OCI-LY7 (cell line): Measurements from ENCODE around the gene HTT. TPM values are rescaled to one million over a fixed set of nuclear protein-coding genes. Genes with fewer than 3 reads are reported as not detected.

ENCODE experiments used
- BruUV-seq: library from RNA; stranded (reverse); fragments of 400-500 nt; replicated peaks from 2 replicates; lab custom pipeline; 2021; lab: Mats Ljungman, UMichigan
- CTCF ChIA-PET: fragments of 300-600 bp; sonication (Branson Sonifier 250); formaldehyde crosslinking; loops from one replicate; lab custom pipeline; 2022; ENCODE audit warnings: antibody characterized with exemption; ENCODE audit not compliant: unreplicated experiment; lab: Charles Lee
- POLR2A ChIA-PET: fragments of 300-600 bp; sonication (Branson Sonifier 250); formaldehyde crosslinking; loops from one replicate; lab custom pipeline; 2022; ENCODE audit warnings: antibody characterized with exemption; lab: Charles Lee
- DNase-seq: peaks from one replicate; pipeline ENCODE4 v3.0.0-alpha.2; 2015; ENCODE audit warnings: low spot score
- H2AFZ ChIP-seq: fragments of 200-600 bp; sonication (generic), shearing (Covaris generic); 2 replicates; pipeline ENCODE4 v1.6.1; 2014; ENCODE audit warnings: mild to moderate bottlenecking, antibody characterized with exemption, low read length, moderate library complexity
- H3K27ac ChIP-seq: fragments of 200-600 bp; sonication (generic); 2 replicates; pipeline ENCODE4 v1.5.1; 2014; ENCODE audit warnings: mixed run types, low read depth, mild to moderate bottlenecking, moderate library complexity, low read length, inconsistent platforms; ENCODE audit not compliant: poor library complexity, severe bottlenecking
- H3K36me3 ChIP-seq: fragments of 200-600 bp; sonication (generic); 2 replicates; pipeline ENCODE4 v1.6.1; 2014; ENCODE audit warnings: mild to moderate bottlenecking, antibody characterized with exemption, low read length, moderate library complexity, mixed read lengths; ENCODE audit not compliant: insufficient read depth
- H3K4me1 ChIP-seq: fragments of 200-600 bp; sonication (generic); 2 replicates; pipeline ENCODE4 v1.5.1; 2014; ENCODE audit warnings: mild to moderate bottlenecking, low read length; ENCODE audit not compliant: insufficient read depth, poor library complexity, severe bottlenecking
- H3K4me2 ChIP-seq: fragments of 200-600 bp; sonication (generic); 2 replicates; pipeline ENCODE4 v1.6.1; 2014; ENCODE audit warnings: mild to moderate bottlenecking, low read length
- H3K4me3 ChIP-seq: fragments of 200-600 bp; sonication (generic); 2 replicates; pipeline ENCODE4 v1.5.1; 2014; ENCODE audit warnings: mild to moderate bottlenecking, low read depth, low read length; ENCODE audit not compliant: poor library complexity, severe bottlenecking
- H3K79me2 ChIP-seq: fragments of 200-600 bp; sonication (generic); 2 replicates; pipeline ENCODE4 v1.6.1; 2016; ENCODE audit warnings: low read depth, mild to moderate bottlenecking, low read length, moderate library complexity, mixed read lengths; ENCODE audit not compliant: insufficient read depth
- H3K9me2 ChIP-seq: fragments of 200-600 bp; sonication (generic); 2 replicates; pipeline ENCODE4 v1.6.1; 2016; ENCODE audit warnings: mild to moderate bottlenecking, low read length, mixed read lengths; ENCODE audit not compliant: insufficient read depth
- H3K9me3 ChIP-seq: fragments of 200-600 bp; sonication (generic); 2 replicates; pipeline ENCODE4 v1.6.1; 2014; ENCODE audit warnings: mild to moderate bottlenecking, mixed run types, low read length, mixed read lengths
- H4K20me1 ChIP-seq: fragments of 200-600 bp; sonication (generic); 2 replicates; pipeline ENCODE4 v1.6.1; 2014; ENCODE audit warnings: mild to moderate bottlenecking, antibody characterized with exemption, low read length, moderate library complexity, mixed read lengths; ENCODE audit not compliant: insufficient read depth
- CTCF ChIP-seq: fragments of 200-600 bp; sonication (generic); conservative IDR thresholded peaks from 2 replicates; pipeline ENCODE4 v1.5.1; 2014; ENCODE audit warnings: mild to moderate bottlenecking, antibody characterized with exemption, low read length, moderate library complexity, mixed read lengths
- EZH2phosphoT487 ChIP-seq: fragments of 200-600 bp; sonication (generic); IDR thresholded peaks from 2 replicates; pipeline ENCODE4 v1.6.1; 2018; ENCODE audit warnings: low read depth, borderline replicate concordance, mild to moderate bottlenecking, mixed run types, antibody characterized with exemption, low read length, moderate library complexity, mixed read lengths
- intact Hi-C: fragments of 100-400 bp; cut with micrococcal nuclease; formaldehyde crosslinking; loops from one replicate; pipeline ENCODE4 v1.10.0; 2022; ENCODE audit not compliant: unreplicated experiment
- total RNA-seq, 2 experiments: library from RNA; depleted of rRNA in 1 of 2; stranded (reverse); fragments of >200 nt in 1 of 2; shearing (Covaris generic) in 1 of 2; gene quantifications; 2 replicates each; pipeline ENCODE4 v1.2.3, GENCODE V29; 2014 to 2022

HTT gene
- total RNA-seq, 2 experiments from 2014 or later: 36.4 to 91.3 TPM

- BruUV-seq: no TSS peak
- POLR2A ChIA-PET: interaction anchor here (0.7 kb wide), 1 partner anchor 9 kb away, joined by 3 read pairs; the partner anchor contains the start of genes HTT and HTT-AS
- intact Hi-C loops: no loop called here
These were observed 8.9 kb upstream of the HTT start for GRCh38 chr4:3065551-3065950.

GRCh38 chr4:3066836-3067400 lies 7.6 kb upstream of the HTT start:
- H3K27ac ChIP-seq: no peak overlapping the region
- no peak overlapping the region for H2AFZ ChIP-seq
- BruUV-seq: no TSS peak
- CTCF ChIA-PET: no interaction called here
- H3K4me2 ChIP-seq: no peak overlapping the region
- H3K9me3 ChIP-seq: peaks cover 7% of the 10 kb centered on the region; the same call in 1 of the 2 replicates
- POLR2A ChIA-PET: no interaction called here
- H3K9me2 ChIP-seq: no peaks in the 10 kb centered on the region
- no peaks in the 10 kb centered on the region for H3K36me3 ChIP-seq
- intact Hi-C loops: no loop called here
- H4K20me1 ChIP-seq: no peaks in the 10 kb centered on the region
- TF ChIP-seq CTCF (no peak), EZH2phosphoT487 (no peak)
- no peaks in the 10 kb centered on the region for H3K79me2 ChIP-seq
- H3K4me1 ChIP-seq: no peaks in the 10 kb centered on the region
- no peak for DNase-seq
- no peak overlapping the region for H3K4me3 ChIP-seq

More at GRCh38 chr4:3065551-3065950, 8.9 kb upstream of the HTT start:
- TF ChIP-seq EZH2phosphoT487 (no peak), CTCF (no peak)
- Histone ChIP-seq H3K9me3 (peaks cover 7% of the 10 kb centered on the region; the same call in 1 of the 2 replicates), H3K4me2 (no peak overlapping the region), H4K20me1 (no peaks in the 10 kb centered on the region), H3K4me3 (no peak overlapping the region), H3K4me1 (no peaks in the 10 kb centered on the region), H3K79me2 (no peaks in the 10 kb centered on the region), H3K9me2 (no peaks in the 10 kb centered on the region), H3K36me3 (no peaks in the 10 kb centered on the region), H3K27ac (no peak overlapping the region), H2AFZ (no peak overlapping the region)
- CTCF ChIA-PET: interaction anchor here (0.6 kb wide), 1 partner anchor 57 kb away, joined by 3 read pairs; no protein-coding TSS in a partner anchor
- no peak for DNase-seq

- CTCF ChIA-PET: no interaction called here
- no peaks in the 10 kb centered on the region for H3K4me1 ChIP-seq
- H3K9me2 ChIP-seq: no peaks in the 10 kb centered on the region
- H3K4me2 ChIP-seq: no peak overlapping the region
- BruUV-seq: no TSS peak
- H4K20me1 ChIP-seq: no peaks in the 10 kb centered on the region
- no peak overlapping the region for H3K27ac ChIP-seq
- intact Hi-C loops: no loop called here
- H3K9me3 ChIP-seq: peaks cover 7% of the 10 kb centered on the region; the same call in 1 of the 2 replicates
- no peaks in the 10 kb centered on the region for H3K79me2 ChIP-seq
- H3K4me3 ChIP-seq: no peak overlapping the region
- H3K36me3 ChIP-seq: no peaks in the 10 kb centered on the region
- H2AFZ ChIP-seq: no peak overlapping the region
- no peak for TF ChIP-seq CTCF
- TF ChIP-seq EZH2phosphoT487: no peak
- no peak for DNase-seq
- POLR2A ChIA-PET: interaction anchor here (0.6 kb wide), 2 partner anchors 174 to 1177 kb away, joined by 3 to 4 read pairs; no protein-coding TSS in a partner anchor
These were observed 6.9 kb upstream of the HTT start for GRCh38 chr4:3067473-3068001.
